ENCODE measurements around the gene RC3H1. TPM values are rescaled to one million over a fixed set of nuclear protein-coding genes. Genes with fewer than 3 reads are reported as not detected.
A peak's percentile ranks its signal among the peaks of the same experiment; 100 is the strongest.

The RC3H1 gene
- total and polyA plus RNA-seq, 2 of the 13 experiments (the other 11 are each of a cell fraction or from before 2014, with no cell fraction given) = 11.2 to 19.6 TPM

DNA sequence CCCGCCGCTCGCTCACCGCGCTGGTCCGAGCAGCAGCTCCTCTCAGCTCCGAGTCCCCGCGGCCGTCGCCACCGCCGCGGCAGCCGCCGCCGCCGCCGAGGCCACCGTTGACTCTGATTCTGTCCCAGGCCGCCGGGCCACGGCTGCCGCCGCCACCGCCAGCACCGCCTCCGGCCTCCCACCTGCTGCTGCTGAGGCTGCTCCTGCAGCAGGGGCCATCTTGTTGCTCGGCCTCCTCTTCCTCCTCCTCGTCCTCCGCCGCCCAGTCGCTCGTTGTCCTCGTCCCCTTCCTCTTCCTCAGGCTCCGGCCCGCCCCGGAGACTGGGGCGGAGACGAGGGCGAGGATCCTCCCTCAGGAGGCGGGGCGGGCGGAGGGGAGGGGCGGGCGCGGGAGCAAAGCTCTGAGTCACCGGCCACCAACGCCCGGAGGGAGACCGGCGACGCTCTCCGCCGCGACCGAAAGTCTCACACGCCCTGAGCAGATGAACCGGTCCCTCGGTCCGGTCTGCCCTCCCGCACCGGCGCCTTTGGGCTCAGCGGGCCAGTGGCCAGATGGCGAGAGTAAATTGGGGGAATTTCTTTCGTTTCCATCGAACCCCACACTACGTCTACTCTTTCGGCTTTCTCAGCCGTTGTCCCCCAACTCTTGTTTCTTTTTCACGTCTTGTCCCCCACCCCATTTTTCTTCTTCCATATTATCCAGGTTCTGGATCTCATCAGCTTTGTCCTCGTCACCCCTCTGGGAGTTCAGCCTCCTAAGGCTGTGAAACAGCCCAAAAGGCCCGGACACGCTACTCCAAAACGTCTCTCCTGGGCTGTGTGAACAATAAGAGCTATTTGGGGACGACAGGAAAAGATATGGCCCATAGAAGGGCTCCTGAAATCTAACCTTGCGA lies at the start of gene RC3H1 (continued):
- TF ChIP-seq ZSCAN21 (CRISPR knock-in tag; IDR thresholded peaks at IDR 0.05; ENCODE audit: borderline replicate concordance) (peak; percentile 74; the same call in 1 of the 2 replicates), ZSCAN29 (CRISPR knock-in tag; conservative IDR thresholded peaks at IDR 0.05) (0 out of 2 replicates have a peak, but pooled peaks have one; percentile 40), ATRX (CRISPR knock-in tag; IDR thresholded peaks at IDR 0.05; ENCODE audit: borderline replicate concordance) (no peak), GPN1 (CRISPR knock-in tag; IDR thresholded peaks at IDR 0.05; ENCODE audit: borderline replicate concordance) (no peak), ZNF138 (CRISPR knock-in tag; IDR thresholded peaks at IDR 0.05; ENCODE audit: low read depth) (0 out of 2 replicates have a peak, but pooled peaks have one; percentile 72), ATAD3A (CRISPR knock-in tag; IDR thresholded peaks at IDR 0.05) (no peak), ZBTB38 (CRISPR knock-in tag; IDR thresholded peaks at IDR 0.05) (peak; percentile 58; the same call in 1 of the 2 replicates), ZNF547 (CRISPR knock-in tag; IDR thresholded peaks at IDR 0.05) (no peak), ZNF234 (CRISPR knock-in tag; conservative IDR thresholded peaks at IDR 0.05) (no peak), PRPF4 (IDR thresholded peaks at IDR 0.05; ENCODE audit: low read depth, low read length, poor library complexity, severe bottlenecking) (no peak), SSRP1 (CRISPR knock-in tag; IDR thresholded peaks at IDR 0.05) (0 out of 2 replicates have a peak, but pooled peaks have one; percentile 10), ZNF562 (CRISPR knock-in tag; IDR thresholded peaks at IDR 0.05; ENCODE audit: borderline replicate concordance) (no peak), BRCA1 (CRISPR knock-in tag; IDR thresholded peaks at IDR 0.05) (peak; percentile 61; the same call in 1 of the 2 replicates), ZNF747 (CRISPR knock-in tag; IDR thresholded peaks at IDR 0.05; ENCODE audit: borderline replicate concordance) (no peak; the same call in 1 of the 2 replicates), NAIF1 (CRISPR knock-in tag; IDR thresholded peaks at IDR 0.05; ENCODE audit: borderline replicate concordance) (no peak), ZC3H13 (CRISPR knock-in tag; IDR thresholded peaks at IDR 0.05) (no peak)
- TF ChIP-seq, protein P1, sequence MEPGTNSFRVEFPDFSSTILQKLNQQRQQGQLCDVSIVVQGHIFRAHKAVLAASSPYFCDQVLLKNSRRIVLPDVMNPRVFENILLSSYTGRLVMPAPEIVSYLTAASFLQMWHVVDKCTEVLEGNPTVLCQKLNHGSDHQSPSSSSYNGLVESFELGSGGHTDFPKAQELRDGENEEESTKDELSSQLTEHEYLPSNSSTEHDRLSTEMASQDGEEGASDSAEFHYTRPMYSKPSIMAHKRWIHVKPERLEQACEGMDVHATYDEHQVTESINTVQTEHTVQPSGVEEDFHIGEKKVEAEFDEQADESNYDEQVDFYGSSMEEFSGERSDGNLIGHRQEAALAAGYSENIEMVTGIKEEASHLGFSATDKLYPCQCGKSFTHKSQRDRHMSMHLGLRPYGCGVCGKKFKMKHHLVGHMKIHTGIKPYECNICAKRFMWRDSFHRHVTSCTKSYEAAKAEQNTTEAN (CRISPR knock-in tag; conservative IDR thresholded peaks at IDR 0.05) = no peak
- TF ChIP-seq, protein P2, sequence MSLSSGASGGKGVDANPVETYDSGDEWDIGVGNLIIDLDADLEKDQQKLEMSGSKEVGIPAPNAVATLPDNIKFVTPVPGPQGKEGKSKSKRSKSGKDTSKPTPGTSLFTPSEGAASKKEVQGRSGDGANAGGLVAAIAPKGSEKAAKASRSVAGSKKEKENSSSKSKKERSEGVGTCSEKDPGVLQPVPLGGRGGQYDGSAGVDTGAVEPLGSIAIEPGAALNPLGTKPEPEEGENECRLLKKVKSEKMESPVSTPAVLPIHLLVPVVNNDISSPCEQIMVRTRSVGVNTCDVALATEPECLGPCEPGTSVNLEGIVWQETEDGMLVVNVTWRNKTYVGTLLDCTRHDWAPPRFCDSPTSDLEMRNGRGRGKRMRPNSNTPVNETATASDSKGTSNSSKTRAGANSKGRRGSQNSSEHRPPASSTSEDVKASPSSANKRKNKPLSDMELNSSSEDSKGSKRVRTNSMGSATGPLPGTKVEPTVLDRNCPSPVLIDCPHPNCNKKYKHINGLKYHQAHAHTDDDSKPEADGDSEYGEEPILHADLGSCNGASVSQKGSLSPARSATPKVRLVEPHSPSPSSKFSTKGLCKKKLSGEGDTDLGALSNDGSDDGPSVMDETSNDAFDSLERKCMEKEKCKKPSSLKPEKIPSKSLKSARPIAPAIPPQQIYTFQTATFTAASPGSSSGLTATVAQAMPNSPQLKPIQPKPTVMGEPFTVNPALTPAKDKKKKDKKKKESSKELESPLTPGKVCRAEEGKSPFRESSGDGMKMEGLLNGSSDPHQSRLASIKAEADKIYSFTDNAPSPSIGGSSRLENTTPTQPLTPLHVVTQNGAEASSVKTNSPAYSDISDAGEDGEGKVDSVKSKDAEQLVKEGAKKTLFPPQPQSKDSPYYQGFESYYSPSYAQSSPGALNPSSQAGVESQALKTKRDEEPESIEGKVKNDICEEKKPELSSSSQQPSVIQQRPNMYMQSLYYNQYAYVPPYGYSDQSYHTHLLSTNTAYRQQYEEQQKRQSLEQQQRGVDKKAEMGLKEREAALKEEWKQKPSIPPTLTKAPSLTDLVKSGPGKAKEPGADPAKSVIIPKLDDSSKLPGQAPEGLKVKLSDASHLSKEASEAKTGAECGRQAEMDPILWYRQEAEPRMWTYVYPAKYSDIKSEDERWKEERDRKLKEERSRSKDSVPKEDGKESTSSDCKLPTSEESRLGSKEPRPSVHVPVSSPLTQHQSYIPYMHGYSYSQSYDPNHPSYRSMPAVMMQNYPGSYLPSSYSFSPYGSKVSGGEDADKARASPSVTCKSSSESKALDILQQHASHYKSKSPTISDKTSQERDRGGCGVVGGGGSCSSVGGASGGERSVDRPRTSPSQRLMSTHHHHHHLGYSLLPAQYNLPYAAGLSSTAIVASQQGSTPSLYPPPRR (CRISPR knock-in tag; IDR thresholded peaks at IDR 0.05; ENCODE audit: borderline replicate concordance) = no peak
- TF ChIP-seq, protein P3, sequence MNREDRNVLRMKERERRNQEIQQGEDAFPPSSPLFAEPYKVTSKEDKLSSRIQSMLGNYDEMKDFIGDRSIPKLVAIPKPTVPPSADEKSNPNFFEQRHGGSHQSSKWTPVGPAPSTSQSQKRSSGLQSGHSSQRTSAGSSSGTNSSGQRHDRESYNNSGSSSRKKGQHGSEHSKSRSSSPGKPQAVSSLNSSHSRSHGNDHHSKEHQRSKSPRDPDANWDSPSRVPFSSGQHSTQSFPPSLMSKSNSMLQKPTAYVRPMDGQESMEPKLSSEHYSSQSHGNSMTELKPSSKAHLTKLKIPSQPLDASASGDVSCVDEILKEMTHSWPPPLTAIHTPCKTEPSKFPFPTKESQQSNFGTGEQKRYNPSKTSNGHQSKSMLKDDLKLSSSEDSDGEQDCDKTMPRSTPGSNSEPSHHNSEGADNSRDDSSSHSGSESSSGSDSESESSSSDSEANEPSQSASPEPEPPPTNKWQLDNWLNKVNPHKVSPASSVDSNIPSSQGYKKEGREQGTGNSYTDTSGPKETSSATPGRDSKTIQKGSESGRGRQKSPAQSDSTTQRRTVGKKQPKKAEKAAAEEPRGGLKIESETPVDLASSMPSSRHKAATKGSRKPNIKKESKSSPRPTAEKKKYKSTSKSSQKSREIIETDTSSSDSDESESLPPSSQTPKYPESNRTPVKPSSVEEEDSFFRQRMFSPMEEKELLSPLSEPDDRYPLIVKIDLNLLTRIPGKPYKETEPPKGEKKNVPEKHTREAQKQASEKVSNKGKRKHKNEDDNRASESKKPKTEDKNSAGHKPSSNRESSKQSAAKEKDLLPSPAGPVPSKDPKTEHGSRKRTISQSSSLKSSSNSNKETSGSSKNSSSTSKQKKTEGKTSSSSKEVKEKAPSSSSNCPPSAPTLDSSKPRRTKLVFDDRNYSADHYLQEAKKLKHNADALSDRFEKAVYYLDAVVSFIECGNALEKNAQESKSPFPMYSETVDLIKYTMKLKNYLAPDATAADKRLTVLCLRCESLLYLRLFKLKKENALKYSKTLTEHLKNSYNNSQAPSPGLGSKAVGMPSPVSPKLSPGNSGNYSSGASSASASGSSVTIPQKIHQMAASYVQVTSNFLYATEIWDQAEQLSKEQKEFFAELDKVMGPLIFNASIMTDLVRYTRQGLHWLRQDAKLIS (CRISPR knock-in tag; IDR thresholded peaks at IDR 0.05) = no peak; the same call in 1 of the 2 replicates

All from HepG2 (cell line).